Stimulated activated CD4-positive, alpha-beta T cell treated with anti-CD3 and anti-CD28 coated beads, Interleukin-2, amount 100 ng/mL, for 24 hours (primary cell): ENCODE data around the gene LAG3.

ENCODE experiments used
- DNase-seq, 2 donors: peaks; one replicate each; pipeline ENCODE4 v3.0.0-alpha.2; 2020

LAG3 gene

GRCh38 chr12:6772726-6773589, 638 bp downstream of the LAG3 start:
- DNase-seq = no peak

- DNase-seq = peak in 1 of 2 donors; percentile 65
Measured at GRCh38 chr12:6773590-6774351, 1.5 kb downstream of the LAG3 start.

GRCh38 chr12:6774499-6775062, 2.3 kb downstream of the LAG3 start:
- DNase-seq = no peak

DNA sequence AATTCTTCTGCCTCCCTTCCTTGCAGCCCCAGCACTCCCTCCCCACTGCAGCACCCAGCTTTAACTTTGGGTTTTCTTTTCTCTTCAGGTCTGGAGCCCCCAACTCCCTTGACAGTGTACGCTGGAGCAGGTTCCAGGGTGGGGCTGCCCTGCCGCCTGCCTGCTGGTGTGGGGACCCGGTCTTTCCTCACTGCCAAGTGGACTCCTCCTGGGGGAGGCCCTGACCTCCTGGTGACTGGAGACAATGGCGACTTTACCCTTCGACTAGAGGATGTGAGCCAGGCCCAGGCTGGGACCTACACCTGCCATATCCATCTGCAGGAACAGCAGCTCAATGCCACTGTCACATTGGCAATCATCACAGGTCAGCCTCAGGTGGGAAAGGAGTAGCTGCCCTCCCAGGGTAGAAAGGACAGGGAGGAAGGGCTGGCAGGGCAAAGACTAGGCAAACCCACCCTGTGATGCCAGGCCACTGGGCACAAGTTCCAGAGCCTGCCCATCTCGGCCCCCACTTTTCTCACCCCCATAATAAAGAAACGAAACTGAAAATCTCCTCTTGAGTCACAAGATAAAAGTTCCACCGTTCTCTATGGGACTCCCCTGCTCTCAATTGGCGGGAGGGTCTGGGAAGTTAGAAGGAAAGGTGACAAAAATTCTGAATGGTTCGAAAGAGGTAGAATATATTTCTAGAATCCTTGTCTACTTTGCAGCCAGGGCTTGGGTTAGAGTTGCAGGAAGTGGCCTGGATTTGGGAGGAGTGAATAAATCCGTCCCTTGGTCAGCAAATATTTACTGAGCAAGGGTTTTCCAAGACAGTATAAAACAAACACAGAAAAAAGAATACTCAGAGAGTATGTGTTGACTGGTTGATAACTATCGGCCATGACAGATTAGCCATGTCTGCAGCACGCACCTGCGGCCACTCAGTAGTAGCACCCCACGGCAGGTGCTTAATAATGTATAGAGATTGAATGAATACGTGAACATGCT, 3.2 kb downstream of the LAG3 start:
- no peak for DNase-seq

GRCh38 chr12:6777386-6777785, 5.1 kb downstream of the LAG3 start:
- DNase-seq = no peak

- DNase-seq = no peak
Measured at GRCh38 chr12:6778217-6778573, 5.9 kb downstream of the LAG3 start.

GRCh38 chr12:6778574-6779550, 6.5 kb downstream of the LAG3 start:
- peak; percentile 92 to 93 for DNase-seq

DNA sequence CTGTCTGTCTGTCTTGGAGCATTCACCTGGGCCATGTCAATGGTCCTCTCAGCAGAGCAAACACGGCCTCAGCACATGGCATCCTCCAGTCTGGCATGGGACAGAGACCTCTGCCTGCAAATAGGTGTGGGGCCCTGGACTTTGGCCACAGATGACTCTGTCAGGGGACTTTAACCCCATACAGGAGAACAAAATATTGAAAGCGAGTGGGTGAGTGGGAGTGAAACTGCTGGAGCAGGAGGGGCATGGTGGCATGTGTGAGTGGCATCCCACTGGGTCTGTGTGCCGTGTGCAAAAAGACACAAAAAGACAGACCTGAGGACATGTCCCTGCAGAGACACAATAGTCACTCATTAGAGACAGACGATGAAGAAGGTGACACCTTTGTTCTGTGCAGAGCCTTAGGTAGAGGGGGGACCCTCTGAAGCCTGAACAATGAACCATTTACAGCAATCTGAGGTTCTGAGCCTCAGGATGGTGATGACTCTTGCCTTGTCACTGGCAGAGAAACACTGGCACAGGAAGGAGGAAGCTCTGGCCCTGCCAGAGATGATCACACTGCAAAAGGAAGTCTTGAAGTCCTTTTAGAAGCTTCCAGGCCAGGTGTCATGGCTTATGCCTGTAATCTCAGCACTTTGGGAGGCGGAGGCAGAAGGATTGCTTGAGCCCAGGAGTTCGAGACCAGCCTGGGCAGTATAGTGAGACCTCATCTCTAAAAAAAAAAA, 7.5 kb downstream of the LAG3 start:
- no peak for DNase-seq

DNA sequence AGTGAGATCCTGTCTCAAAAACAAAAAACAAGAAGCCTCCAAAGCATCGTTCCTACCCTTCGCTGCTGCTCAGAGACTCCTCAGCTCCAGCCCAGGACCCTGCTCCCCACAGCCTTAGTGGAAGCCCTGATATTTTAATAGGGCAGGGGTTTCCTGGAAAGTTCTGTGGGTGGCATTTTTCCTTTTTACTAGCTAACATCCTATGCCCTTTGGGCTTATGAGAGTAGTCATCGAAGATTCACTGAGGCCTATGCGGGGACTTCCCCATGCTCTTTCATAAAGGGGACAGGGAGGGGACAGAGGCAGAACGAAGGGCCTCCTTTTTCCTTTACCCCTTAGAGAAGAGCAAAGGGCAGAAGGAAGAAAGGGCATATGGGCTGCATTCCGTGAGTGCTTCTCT, 8.3 kb downstream of the LAG3 start:
- peak in 1 of 2 donors; percentile 39 for DNase-seq

- DNase-seq = no peak
Measured at GRCh38 chr12:6782119-6782518, 9.8 kb downstream of the LAG3 start.

- DNase-seq = no peak
Measured at GRCh38 chr12:6782850-6783566, 10.7 kb downstream of the LAG3 start.

DNA sequence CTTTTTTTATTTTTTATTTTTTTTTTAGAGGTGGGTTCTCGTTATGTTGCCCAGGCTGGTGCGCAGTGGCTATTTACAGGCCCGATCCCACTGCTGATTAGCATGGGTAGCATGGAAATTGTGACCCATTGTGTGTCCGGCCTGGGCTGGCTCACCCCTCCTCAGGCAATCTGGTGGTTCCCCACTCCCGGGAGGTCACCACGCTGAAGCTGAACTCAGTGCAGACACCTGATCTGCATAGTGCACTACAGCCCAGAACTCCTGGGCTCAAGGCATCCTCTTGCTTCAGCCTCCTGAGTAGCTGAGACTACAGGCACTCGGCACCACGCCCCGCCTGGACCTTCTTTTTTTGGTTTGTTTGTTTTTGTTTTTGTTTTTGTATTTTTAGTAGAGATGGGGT, 11.5 kb downstream of the LAG3 start:
- DNase-seq = no peak

- DNase-seq = no peak
Measured at GRCh38 chr12:6784296-6784695, 12.0 kb downstream of the LAG3 start.

DNA sequence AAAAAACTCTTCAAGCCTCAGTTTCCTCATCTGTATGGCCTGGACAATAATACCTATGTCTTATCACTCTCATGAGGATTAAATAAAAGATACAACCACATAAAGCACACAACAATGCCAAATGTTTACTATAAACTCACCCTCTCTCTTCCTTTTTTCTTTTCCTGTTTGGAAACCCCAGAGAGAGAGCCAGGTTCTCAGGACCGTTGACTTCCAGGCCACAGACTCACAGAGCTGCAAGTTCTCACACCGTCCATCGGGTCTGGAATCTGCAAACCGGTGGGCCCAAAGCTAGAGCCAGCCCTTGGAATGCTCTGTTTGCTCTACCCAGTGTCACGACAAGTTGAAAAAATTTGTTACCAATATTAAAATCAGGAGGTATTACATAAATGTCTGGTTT, 12.4 kb downstream of the LAG3 start:
- no peak for DNase-seq

- no peak for DNase-seq
Measured at GRCh38 chr12:6786416-6787094, 14.2 kb downstream of the LAG3 start.

DNA sequence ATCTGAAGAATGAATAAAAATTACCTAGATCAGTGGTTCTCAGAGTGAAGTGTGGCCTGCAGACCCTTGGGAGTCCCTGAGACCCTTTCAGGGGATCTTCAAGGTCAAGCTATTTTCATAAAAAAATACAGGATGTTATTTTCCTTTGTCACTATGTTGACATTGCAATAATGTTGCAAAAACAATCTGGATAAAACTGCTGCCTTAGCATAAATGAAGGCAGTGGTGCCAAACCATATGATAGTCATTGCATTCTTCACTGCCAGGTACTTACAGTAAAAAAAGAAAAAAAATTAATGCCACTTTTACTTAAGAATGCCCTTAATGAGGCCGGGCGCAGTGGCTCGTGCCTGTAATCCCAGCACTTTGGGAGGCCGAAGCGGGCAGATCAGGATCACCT, 15.0 kb downstream of the LAG3 start:
- DNase-seq = no peak

DNA sequence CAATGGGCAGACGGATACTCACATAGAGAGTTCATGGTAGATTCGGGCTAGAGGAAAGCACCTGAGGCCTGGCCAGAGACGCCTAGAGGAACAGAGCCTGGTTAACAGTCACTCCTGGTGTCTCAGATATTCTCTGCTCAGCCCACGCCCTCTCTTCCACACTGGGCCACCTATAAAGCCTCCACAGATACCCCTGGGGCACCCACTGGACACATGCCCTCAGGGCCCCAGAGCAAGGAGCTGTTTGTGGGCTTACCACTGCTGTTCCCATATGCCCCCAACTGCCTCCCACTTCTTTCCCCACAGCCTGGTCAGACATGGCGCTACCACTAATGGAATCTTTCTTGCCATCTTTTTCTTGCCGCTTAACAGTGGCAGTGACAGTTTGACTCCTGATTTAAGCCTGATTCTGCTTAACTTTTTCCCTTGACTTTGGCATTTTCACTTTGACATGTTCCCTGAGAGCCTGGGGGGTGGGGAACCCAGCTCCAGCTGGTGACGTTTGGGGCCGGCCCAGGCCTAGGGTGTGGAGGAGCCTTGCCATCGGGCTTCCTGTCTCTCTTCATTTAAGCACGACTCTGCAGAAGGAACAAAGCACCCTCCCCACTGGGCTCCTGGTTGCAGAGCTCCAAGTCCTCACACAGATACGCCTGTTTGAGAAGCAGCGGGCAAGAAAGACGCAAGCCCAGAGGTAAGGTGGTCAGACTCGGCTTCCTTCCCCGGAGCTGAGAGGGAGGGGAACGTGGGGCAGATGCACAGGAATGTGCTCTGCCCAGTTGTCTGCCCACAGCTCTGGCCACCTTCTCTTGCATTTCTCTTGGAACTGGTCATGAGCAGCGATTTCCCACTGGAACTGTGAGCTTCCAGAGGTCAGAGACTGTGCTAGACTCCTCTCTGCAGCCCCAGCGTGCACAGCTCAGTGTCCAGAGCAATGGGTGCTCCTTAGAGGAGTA, 16.9 kb downstream of the LAG3 start, which contains the start of gene CD4:
Gene CD4, plus strand, starts transcription at position 557 of the 953 bp plus-strand sequence. CDS start 10,611 bp downstream, outside the sequence.
- peak; percentile 80 to 90 for DNase-seq
